BJ (cell line): ENCODE data around the gene SOCS6. TPM values are rescaled to one million over a fixed set of nuclear protein-coding genes. Genes with fewer than 3 reads are reported as not detected.
A peak's percentile ranks its signal among the peaks of the same experiment; 100 is the strongest.

Experiments
- CTCF ChIA-PET: fragments of 350-600 bp; formaldehyde crosslinking; extraction: SDS; loops from one replicate; lab custom pipeline; 2021; ENCODE audit warnings: antibody characterized with exemption, inconsistent platforms; lab: Yijun Ruan, JAX
- POLR2A ChIA-PET: fragments of 300-600 bp; sonication (Branson Sonifier 250); formaldehyde crosslinking; extraction: SDS; loops from one replicate; lab custom pipeline; 2021; ENCODE audit warnings: antibody characterized with exemption; lab: Charles Lee
- DNase-seq: peaks from one replicate; pipeline ENCODE4 v3.0.0-alpha.2; 2011; ENCODE audit warnings: low read depth
- H3K27me3 ChIP-seq: 2 replicates; pipeline ENCODE4 v1.6.0; 2011; ENCODE audit warnings: low read length; ENCODE audit not compliant: control insufficient read depth, insufficient read depth
- H3K36me3 ChIP-seq: 2 replicates; pipeline ENCODE4 v1.5.1; 2011; ENCODE audit warnings: low read length; ENCODE audit not compliant: control insufficient read depth, insufficient read depth
- H3K4me3 ChIP-seq: 2 replicates; pipeline ENCODE4 v1.5.1; 2011; ENCODE audit warnings: low read depth, mild to moderate bottlenecking, control low read depth, low read length
- CTCF ChIP-seq: IDR thresholded peaks from 2 replicates; pipeline ENCODE4 v1.5.1; 2011; ENCODE audit warnings: low read depth, mild to moderate bottlenecking, control low read depth, inconsistent platforms, low read length, moderate library complexity; ENCODE audit not compliant: insufficient read depth
- polyA plus RNA-seq: library from polyadenylated mRNA; depleted of rRNA; stranded (reverse); fragments of >200 nt; gene quantifications from 2 replicates; pipeline ENCODE4 v1.2.3, GENCODE V29; 2011

Gene SOCS6
- polyA plus RNA-seq, 1 experiment, result 26.7 TPM

- H3K36me3 ChIP-seq, result no peaks in the 10 kb centered on the region
- DNase-seq, result no peak
- no peak overlapping the region for H3K4me3 ChIP-seq
- ChIA-PET POLR2A (no interaction called here), CTCF (interaction anchor here (0.9 kb wide), 1 partner anchor 13 kb away, joined by 3 read pairs; no protein-coding TSS in a partner anchor)
- H3K27me3 ChIP-seq, result no peaks in the 10 kb centered on the region
- TF ChIP-seq CTCF, result no peak
Observed at GRCh38 chr18:70279470-70279869, 9.4 kb upstream of the SOCS6 start.

- no peak for TF ChIP-seq CTCF
- no peaks in the 10 kb centered on the region for H3K27me3 ChIP-seq
- no peak for DNase-seq
- no peak overlapping the region for H3K4me3 ChIP-seq
- CTCF ChIA-PET, result no interaction called here
- no peaks in the 10 kb centered on the region for H3K36me3 ChIP-seq
- POLR2A ChIA-PET, result no interaction called here
Observed at GRCh38 chr18:70280007-70280925, 8.6 kb upstream of the SOCS6 start.

- no peak overlapping the region for H3K4me3 ChIP-seq
- H3K36me3 ChIP-seq, result no peaks in the 10 kb centered on the region
- TF ChIP-seq CTCF, result no peak
- CTCF ChIA-PET, result no interaction called here
- DNase-seq, result no peak
- no peaks in the 10 kb centered on the region for H3K27me3 ChIP-seq
- POLR2A ChIA-PET, result no interaction called here
Observed at GRCh38 chr18:70284976-70285620, 3.7 kb upstream of the SOCS6 start.

- DNase-seq, result no peak
- no peaks in the 10 kb centered on the region for H3K27me3 ChIP-seq
- no peak for TF ChIP-seq CTCF
- no peaks in the 10 kb centered on the region; the same call in 1 of the 2 replicates for H3K36me3 ChIP-seq
- POLR2A ChIA-PET, result interaction anchor here (0.6 kb wide), 1 partner anchor 21 kb away, joined by 6 read pairs; no protein-coding TSS in a partner anchor
- peak overlapping the region; percentile 66 for H3K4me3 ChIP-seq
- CTCF ChIA-PET, result interaction anchor here (1.3 kb wide), 1 partner anchor 146 kb away, joined by 3 read pairs; no protein-coding TSS in a partner anchor
Observed at GRCh38 chr18:70287731-70288130, 1.1 kb upstream of the SOCS6 start.
